ENCODE results near the gene DSP.
A peak's percentile ranks its signal among the peaks of the same experiment; 100 is the strongest.

Gene DSP

DNA sequence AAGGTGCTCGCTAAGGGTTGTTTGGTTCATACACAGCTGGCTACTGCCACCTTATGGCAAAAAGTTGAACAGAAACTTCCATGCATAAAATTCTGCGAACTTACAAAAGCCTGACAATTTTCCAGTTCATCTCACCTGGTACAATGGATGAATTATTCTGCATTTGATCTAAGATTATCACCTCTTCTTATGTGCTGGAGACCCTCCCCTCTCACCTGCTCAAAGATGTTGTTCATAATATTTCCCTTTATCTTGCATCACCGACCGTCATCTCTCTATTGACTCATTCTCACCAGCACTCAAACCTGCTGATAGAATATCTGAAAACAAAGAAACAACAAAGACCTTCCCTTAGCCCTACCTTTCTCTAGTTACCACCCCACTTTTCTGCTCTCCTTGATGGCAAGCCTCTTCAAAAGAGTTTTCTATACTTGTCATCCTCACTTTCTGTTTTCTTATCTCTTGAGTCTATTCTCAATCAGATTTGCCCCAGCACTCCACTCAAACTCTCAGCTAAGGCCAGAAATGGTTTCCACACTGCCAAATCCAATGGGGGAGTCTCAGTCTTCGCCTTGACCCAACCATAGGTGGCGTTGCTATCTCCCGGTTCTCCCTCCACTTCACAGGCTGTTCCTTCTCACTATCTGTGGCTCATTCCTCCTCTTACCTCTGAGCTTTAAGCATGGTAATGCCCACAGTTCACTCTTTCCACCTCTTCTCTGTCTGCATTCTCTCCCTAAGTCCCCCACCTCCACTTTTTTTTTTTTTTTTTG, 74.3 kb downstream of the DSP start:
- peak; percentile 43 to 78 (median 68) for DNase-seq

- peak in 1 of 3 experiments; percentile 6 for DNase-seq
These were observed 76.6 kb downstream of the DSP start for GRCh38 chr6:7617801-7618764.

GRCh38 chr6:7621761-7622160, 80.3 kb downstream of the DSP start:
- DNase-seq, result no peak

DNA sequence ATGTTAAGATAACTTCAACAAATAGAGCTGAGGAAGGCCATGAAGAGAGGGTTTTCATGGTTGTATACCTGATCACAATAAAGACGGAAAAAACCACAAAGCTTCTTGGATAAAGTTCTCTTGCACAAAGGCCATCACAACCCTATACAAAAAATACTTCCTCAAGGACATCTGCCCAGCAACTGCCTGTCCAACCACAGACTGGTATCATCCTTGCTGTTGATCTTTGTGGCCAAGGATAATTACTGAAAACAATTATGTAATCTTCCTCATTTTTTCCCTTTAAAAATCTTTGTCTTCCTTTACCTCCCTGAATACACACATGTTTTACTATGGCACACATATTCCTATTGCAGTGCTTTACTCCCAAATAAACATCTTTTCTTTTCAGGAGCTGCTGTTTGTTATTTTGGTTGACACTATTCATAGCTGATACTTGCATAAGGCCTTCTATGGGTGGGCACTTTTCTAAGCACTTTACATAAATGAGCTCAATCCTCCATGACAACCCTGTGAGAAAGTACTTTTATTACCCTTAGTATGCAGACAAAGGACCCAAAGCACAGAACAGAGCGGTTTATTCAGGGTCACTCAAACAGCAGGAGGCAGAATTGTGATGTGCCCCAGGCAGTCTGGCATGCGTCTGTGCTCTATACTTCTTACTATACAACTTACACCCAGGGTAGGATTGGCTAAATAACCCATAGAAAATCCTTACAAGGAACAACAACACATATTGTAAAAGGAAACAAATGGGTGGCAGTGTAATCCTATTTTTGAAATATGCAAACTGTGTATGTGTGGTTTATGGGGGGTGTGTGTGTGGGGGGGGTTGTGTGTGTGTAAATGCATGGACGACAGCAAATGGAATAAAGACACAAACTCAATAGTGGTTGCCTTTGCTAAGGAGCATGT, 83.6 kb downstream of the DSP start:
- peak; percentile 8 to 70 (median 45) for DNase-seq

DNA sequence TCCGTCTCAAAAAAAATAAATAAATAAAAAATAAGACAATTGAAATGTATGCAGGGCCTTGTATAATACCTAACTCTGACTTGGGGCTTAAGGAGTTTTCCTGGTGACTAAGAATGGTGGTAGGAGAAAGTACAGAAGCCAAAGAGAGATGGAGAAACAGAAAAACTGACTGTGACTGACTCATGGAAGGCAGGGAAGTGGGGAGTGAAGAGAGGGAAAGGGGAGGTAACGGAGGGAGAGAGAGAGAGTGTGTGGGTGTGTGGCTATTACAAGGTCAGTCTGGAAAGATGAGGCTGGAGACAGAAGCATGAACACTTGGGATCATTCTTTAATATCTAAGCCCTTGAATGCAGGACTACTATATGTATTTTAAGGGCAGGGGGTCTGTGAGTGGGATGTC, 87.0 kb downstream of the DSP start:
- no peak for DNase-seq

GRCh38 chr6:7628909-7629308, 87.4 kb downstream of the DSP start:
- no peak for DNase-seq

GRCh38 chr6:7629321-7629720, 87.8 kb downstream of the DSP start:
- no peak for DNase-seq

GRCh38 chr6:7630792-7631191, 89.3 kb downstream of the DSP start:
- no peak for DNase-seq

DNA sequence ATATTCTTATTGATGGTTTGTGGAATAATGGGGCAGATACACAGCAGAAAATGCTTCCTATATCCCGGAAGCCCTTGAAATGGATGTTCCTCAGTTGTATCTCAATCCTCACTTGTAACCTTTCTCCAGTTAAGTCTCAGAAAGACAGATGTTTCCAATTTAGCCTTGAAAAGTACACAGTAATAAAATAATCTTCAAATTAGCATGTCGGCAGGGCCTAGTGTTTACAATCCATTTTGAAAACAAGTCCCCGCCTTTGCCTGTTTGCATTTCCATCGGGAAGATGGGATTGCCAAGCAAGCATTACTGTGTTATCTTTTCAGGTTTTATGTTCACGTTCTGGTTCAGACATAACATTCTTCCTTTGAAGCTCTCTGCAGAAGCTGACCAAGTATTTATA, 90.0 kb downstream of the DSP start:
- DNase-seq, result peak in 1 of 3 experiments; percentile 16

- DNase-seq, result no peak
These were observed 91.2 kb downstream of the DSP start for GRCh38 chr6:7632501-7633290.

- peak in 1 of 3 experiments; percentile 33 for DNase-seq
These were observed 91.9 kb downstream of the DSP start for GRCh38 chr6:7633361-7633760.

DNA sequence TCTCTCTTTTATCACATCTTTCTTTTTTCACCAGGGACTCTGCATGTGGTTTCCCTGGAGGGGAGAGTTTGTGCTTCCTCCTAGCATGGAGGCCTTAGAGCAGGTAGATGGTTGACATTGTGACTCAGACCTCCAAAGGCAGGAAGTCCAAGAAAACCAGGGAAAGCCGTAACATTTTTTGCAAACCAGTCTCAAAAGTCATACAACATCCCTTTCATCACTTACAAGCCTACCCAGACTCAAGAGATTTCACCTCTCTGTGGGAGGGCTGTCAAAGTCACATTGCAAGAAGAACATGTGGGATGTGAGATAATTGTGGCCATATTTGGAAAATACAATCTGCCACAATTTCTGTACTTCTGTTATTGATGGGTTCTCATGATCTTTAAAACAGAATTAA, 94.7 kb downstream of the DSP start:
- DNase-seq, result no peak
